HEK293 (cell line): ENCODE results near the gene PPP2R2D.

Experiments
- CTCF ChIA-PET: fragments of 350-600 bp; formaldehyde crosslinking; extraction: SDS; loops from one replicate; lab custom pipeline; 2021; ENCODE audit warnings: antibody characterized with exemption; lab: Yijun Ruan, JAX
- POLR2A ChIA-PET: fragments of 300-600 bp; formaldehyde crosslinking; extraction: SDS; loops from one replicate; lab custom pipeline; 2020; ENCODE audit warnings: antibody characterized with exemption, inconsistent platforms; lab: Yijun Ruan, JAX
- H3K27ac ChIP-seq: fragments of 200-500 bp; sonication (Bioruptor generic); 2 replicates; pipeline ENCODE4 v1.5.1; 2014; ENCODE audit warnings: low read depth, low read length, control low read depth, inconsistent platforms; ENCODE audit errors: extremely low read depth
- H3K36me3 ChIP-seq, 2 experiments: fragments of 200-500 bp in 1 of 2; sonication (Bioruptor generic) in 1 of 2; 1 replicate in 1 of 2; 2 replicates in 1 of 2; pipeline ENCODE4 v1.5.1; 2014 to 2017; ENCODE audit warnings: inconsistent platforms in 2 of 2, low read length in 2 of 2; ENCODE audit not compliant: control insufficient read depth in 2 of 2, insufficient read depth in 1 of 2
- H3K4me1 ChIP-seq: fragments of 200-500 bp; sonication (Bioruptor generic); 2 replicates; pipeline ENCODE4 v1.5.1; 2014; ENCODE audit warnings: mild to moderate bottlenecking, low read length, inconsistent platforms; ENCODE audit not compliant: control insufficient read depth, insufficient read depth
- H3K4me3 ChIP-seq: 2 replicates; pipeline ENCODE4 v1.5.1; 2011; ENCODE audit warnings: low read depth, mild to moderate bottlenecking, control low read depth, low read length, moderate library complexity
- H3K9me3 ChIP-seq: fragments of 200-500 bp; sonication (Bioruptor generic); 2 replicates; pipeline ENCODE4 v1.5.1; 2014; ENCODE audit warnings: low read depth, low read length, inconsistent platforms; ENCODE audit not compliant: control insufficient read depth, insufficient read depth
- KLF1 ChIP-seq: fragments of 450-650 bp; formaldehyde crosslinking; IDR thresholded peaks from 2 replicates; pipeline ENCODE4 v1.5.1; 2016; ENCODE audit warnings: missing biosample characterization, missing genetic modification characterization
- KLF7 ChIP-seq: fragments of 450-650 bp; formaldehyde crosslinking; IDR thresholded peaks from 2 replicates; pipeline ENCODE4 v1.5.1; 2016; ENCODE audit warnings: missing biosample characterization, missing genetic modification characterization, borderline replicate concordance
- OSR2 ChIP-seq: fragments of 450-650 bp; formaldehyde crosslinking; IDR thresholded peaks from 2 replicates; pipeline ENCODE4 v1.5.1; 2016; ENCODE audit warnings: missing biosample characterization, missing genetic modification characterization
- SCRT2 ChIP-seq: fragments of 450-650 bp; formaldehyde crosslinking; IDR thresholded peaks from 2 replicates; pipeline ENCODE4 v1.5.1; 2016; ENCODE audit warnings: missing biosample characterization, missing genetic modification characterization
- SP2 ChIP-seq: fragments of 450-650 bp; formaldehyde crosslinking; IDR thresholded peaks from 2 replicates; pipeline ENCODE4 v1.5.1; 2016; ENCODE audit warnings: missing biosample characterization, missing genetic modification characterization
- TCF7L2 ChIP-seq: IDR thresholded peaks from 2 replicates; pipeline ENCODE4 v1.6.1; 2011; ENCODE audit warnings: low read depth, mild to moderate bottlenecking, inconsistent platforms, low read length, moderate library complexity, borderline replicate concordance
- WT1 ChIP-seq: fragments of 450-650 bp; formaldehyde crosslinking; IDR thresholded peaks from 2 replicates; pipeline ENCODE4 v1.5.1; 2016; ENCODE audit warnings: missing biosample characterization, missing genetic modification characterization
- ZBTB1 ChIP-seq: fragments of 450-650 bp; formaldehyde crosslinking; IDR thresholded peaks from 2 replicates; pipeline ENCODE4 v1.5.1; 2016; ENCODE audit warnings: missing biosample characterization, missing genetic modification characterization
- ZBTB21 ChIP-seq: fragments of 450-650 bp; formaldehyde crosslinking; IDR thresholded peaks from 2 replicates; pipeline ENCODE4 v1.5.1; 2017; ENCODE audit warnings: missing biosample characterization, missing genetic modification characterization
- ZFP69B ChIP-seq: fragments of 450-650 bp; formaldehyde crosslinking; IDR thresholded peaks from 2 replicates; pipeline ENCODE4 v1.5.1; 2016; ENCODE audit warnings: missing biosample characterization, missing genetic modification characterization
- ZIC2 ChIP-seq: fragments of 450-650 bp; formaldehyde crosslinking; IDR thresholded peaks from 2 replicates; pipeline ENCODE4 v1.5.1; 2016; ENCODE audit warnings: missing biosample characterization, missing genetic modification characterization
- ZNF10 ChIP-seq: fragments of 450-650 bp; formaldehyde crosslinking; IDR thresholded peaks from 2 replicates; pipeline ENCODE4 v1.5.1; 2017; ENCODE audit warnings: missing biosample characterization, missing genetic modification characterization
- ZNF133 ChIP-seq: fragments of 450-650 bp; formaldehyde crosslinking; IDR thresholded peaks from 2 replicates; pipeline ENCODE4 v1.5.1; 2016; ENCODE audit warnings: missing biosample characterization, missing genetic modification characterization
- ZNF2 ChIP-seq: fragments of 450-650 bp; formaldehyde crosslinking; IDR thresholded peaks from 2 replicates; pipeline ENCODE4 v1.5.1; 2016; ENCODE audit warnings: missing biosample characterization, missing genetic modification characterization
- ZNF214 ChIP-seq: fragments of 450-650 bp; formaldehyde crosslinking; IDR thresholded peaks from 2 replicates; pipeline ENCODE4 v1.5.1; 2017; ENCODE audit warnings: missing biosample characterization, mild to moderate bottlenecking, missing genetic modification characterization, borderline replicate concordance
- ZNF221 ChIP-seq: fragments of 450-650 bp; formaldehyde crosslinking; IDR thresholded peaks from 2 replicates; pipeline ENCODE4 v1.5.1; 2017; ENCODE audit warnings: missing biosample characterization, missing genetic modification characterization, borderline replicate concordance
- ZNF223 ChIP-seq: fragments of 450-650 bp; formaldehyde crosslinking; IDR thresholded peaks from 2 replicates; pipeline ENCODE4 v1.5.1; 2016; ENCODE audit warnings: missing biosample characterization, missing genetic modification characterization
- ZNF335 ChIP-seq: fragments of 450-650 bp; formaldehyde crosslinking; conservative IDR thresholded peaks from 2 replicates; pipeline ENCODE4 v1.5.1; 2016; ENCODE audit warnings: missing biosample characterization, missing genetic modification characterization
- ZNF350 ChIP-seq: fragments of 450-650 bp; formaldehyde crosslinking; IDR thresholded peaks from 2 replicates; pipeline ENCODE4 v1.5.0; 2017; ENCODE audit warnings: missing biosample characterization, mild to moderate bottlenecking, missing genetic modification characterization
- ZNF423 ChIP-seq: fragments of 450-650 bp; formaldehyde crosslinking; IDR thresholded peaks from 2 replicates; pipeline ENCODE4 v1.5.1; 2016; ENCODE audit warnings: missing biosample characterization, missing genetic modification characterization
- ZNF560 ChIP-seq: fragments of 450-650 bp; formaldehyde crosslinking; IDR thresholded peaks from 2 replicates; pipeline ENCODE4 v1.5.1; 2017; ENCODE audit warnings: missing biosample characterization, missing genetic modification characterization, borderline replicate concordance
- ZNF561 ChIP-seq: fragments of 450-650 bp; IDR thresholded peaks from 2 replicates; pipeline ENCODE4 v1.5.1; 2018; ENCODE audit warnings: missing biosample characterization, missing genetic modification characterization, borderline replicate concordance
- ZNF654 ChIP-seq: fragments of 450-650 bp; formaldehyde crosslinking; IDR thresholded peaks from 2 replicates; pipeline ENCODE4 v1.5.1; 2016; ENCODE audit warnings: low read depth, missing biosample characterization, missing genetic modification characterization
- ZNF701 ChIP-seq: fragments of 450-650 bp; formaldehyde crosslinking; IDR thresholded peaks from 2 replicates; pipeline ENCODE4 v1.5.1; 2016; ENCODE audit warnings: missing biosample characterization, missing genetic modification characterization
- ZNF777 ChIP-seq: fragments of 450-650 bp; formaldehyde crosslinking; IDR thresholded peaks from 2 replicates; pipeline ENCODE4 v1.5.1; 2017; ENCODE audit warnings: missing biosample characterization, missing genetic modification characterization, borderline replicate concordance
- ZNF792 ChIP-seq: fragments of 450-650 bp; formaldehyde crosslinking; IDR thresholded peaks from 2 replicates; pipeline ENCODE4 v1.5.1; 2016; ENCODE audit warnings: missing biosample characterization, missing genetic modification characterization
- TF ChIP-seq, protein P1 (sequence below): fragments of 450-650 bp; formaldehyde crosslinking; IDR thresholded peaks from 2 replicates; pipeline ENCODE4 v1.5.1; 2016; ENCODE audit warnings: missing biosample characterization, missing genetic modification characterization
- TF ChIP-seq, protein P2 (sequence below): fragments of 450-650 bp; formaldehyde crosslinking; IDR thresholded peaks from 2 replicates; pipeline ENCODE4 v1.5.0; 2017; ENCODE audit warnings: missing biosample characterization, missing genetic modification characterization, borderline replicate concordance
- TF ChIP-seq, protein P3 (sequence below): fragments of 450-650 bp; formaldehyde crosslinking; IDR thresholded peaks from 2 replicates; pipeline ENCODE4 v1.5.1; 2017; ENCODE audit warnings: missing biosample characterization, missing genetic modification characterization
- TF ChIP-seq, protein P4 (sequence below): fragments of 450-650 bp; formaldehyde crosslinking; IDR thresholded peaks from 2 replicates; pipeline ENCODE4 v1.5.1; 2016; ENCODE audit warnings: missing biosample characterization, missing genetic modification characterization

Gene PPP2R2D

DNA sequence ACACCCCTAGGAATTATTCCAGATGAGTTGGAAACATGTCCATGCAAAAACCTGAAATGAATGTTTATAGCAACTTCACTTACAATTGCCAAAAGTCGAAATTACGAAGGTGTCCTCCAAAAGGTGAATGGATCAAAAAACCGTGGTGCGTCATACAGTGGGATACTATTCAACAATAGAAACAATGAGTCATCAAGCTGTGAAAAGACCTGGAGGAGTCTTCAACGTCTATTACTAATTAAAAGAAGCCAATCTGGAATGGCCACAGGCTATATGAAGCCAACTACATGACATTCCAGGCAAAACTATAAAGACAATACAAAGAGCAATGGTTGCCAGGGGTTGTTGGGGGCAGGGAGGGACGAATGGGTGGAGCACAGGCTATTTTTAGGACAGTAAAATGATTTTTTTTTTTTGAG is 12.6 kb upstream of the PPP2R2D start:
- ChIA-PET POLR2A (interaction anchor here (0.9 kb wide), 1 partner anchor 12 kb away, joined by 4 read pairs; no protein-coding TSS in a partner anchor), CTCF (interaction anchor here (1.1 to 1.4 kb wide), 2 partner anchors 59 to 135 kb away, joined by 5 to 6 read pairs; no protein-coding TSS in a partner anchor)
- no peaks in the 10 kb centered on the region for H3K36me3 ChIP-seq
- TF ChIP-seq ZNF350 (tag by site-specific recombination) (no peak), SCRT2 (no peak), KLF7 (tag by site-specific recombination) (no peak), TCF7L2 (no peak), ZNF10 (tag by site-specific recombination) (no peak), ZFP69B (tag by site-specific recombination) (no peak), ZBTB21 (tag by site-specific recombination) (no peak), ZNF335 (tag by site-specific recombination) (no peak), ZNF221 (tag by site-specific recombination) (no peak), ZNF223 (tag by site-specific recombination) (no peak), ZNF214 (tag by site-specific recombination) (no peak), WT1 (tag by site-specific recombination) (no peak), ZNF701 (tag by site-specific recombination) (no peak), ZIC2 (tag by site-specific recombination) (no peak), ZNF654 (no peak), ZNF2 (tag by site-specific recombination) (no peak), OSR2 (no peak)
- TF ChIP-seq, protein P1, sequence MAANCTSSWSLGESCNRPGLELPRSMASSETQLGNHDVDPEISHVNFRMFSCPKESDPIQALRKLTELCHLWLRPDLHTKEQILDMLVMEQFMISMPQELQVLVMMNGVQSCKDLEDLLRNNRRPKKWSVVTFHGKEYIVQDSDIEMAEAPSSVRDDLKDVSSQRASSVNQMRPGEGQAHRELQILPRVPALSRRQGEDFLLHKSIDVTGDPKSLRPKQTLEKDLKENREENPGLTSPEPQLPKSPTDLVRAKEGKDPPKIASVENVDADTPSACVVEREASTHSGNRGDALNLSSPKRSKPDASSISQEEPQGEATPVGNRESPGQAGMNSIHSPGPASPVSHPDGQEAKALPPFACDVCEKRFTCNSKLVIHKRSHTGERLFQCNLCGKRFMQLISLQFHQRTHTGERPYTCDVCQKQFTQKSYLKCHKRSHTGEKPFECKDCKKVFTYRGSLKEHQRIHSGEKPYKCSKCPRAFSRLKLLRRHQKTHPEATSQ (tag by site-specific recombination) = no peak
- TF ChIP-seq, protein P2, sequence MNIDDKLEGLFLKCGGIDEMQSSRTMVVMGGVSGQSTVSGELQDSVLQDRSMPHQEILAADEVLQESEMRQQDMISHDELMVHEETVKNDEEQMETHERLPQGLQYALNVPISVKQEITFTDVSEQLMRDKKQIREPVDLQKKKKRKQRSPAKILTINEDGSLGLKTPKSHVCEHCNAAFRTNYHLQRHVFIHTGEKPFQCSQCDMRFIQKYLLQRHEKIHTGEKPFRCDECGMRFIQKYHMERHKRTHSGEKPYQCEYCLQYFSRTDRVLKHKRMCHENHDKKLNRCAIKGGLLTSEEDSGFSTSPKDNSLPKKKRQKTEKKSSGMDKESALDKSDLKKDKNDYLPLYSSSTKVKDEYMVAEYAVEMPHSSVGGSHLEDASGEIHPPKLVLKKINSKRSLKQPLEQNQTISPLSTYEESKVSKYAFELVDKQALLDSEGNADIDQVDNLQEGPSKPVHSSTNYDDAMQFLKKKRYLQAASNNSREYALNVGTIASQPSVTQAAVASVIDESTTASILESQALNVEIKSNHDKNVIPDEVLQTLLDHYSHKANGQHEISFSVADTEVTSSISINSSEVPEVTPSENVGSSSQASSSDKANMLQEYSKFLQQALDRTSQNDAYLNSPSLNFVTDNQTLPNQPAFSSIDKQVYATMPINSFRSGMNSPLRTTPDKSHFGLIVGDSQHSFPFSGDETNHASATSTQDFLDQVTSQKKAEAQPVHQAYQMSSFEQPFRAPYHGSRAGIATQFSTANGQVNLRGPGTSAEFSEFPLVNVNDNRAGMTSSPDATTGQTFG (tag by site-specific recombination) = no peak
- H3K27ac ChIP-seq = no peak overlapping the region
- H3K4me3 ChIP-seq = no peak overlapping the region
- no peaks in the 10 kb centered on the region for H3K4me1 ChIP-seq
- no peaks in the 10 kb centered on the region for H3K9me3 ChIP-seq

DNA sequence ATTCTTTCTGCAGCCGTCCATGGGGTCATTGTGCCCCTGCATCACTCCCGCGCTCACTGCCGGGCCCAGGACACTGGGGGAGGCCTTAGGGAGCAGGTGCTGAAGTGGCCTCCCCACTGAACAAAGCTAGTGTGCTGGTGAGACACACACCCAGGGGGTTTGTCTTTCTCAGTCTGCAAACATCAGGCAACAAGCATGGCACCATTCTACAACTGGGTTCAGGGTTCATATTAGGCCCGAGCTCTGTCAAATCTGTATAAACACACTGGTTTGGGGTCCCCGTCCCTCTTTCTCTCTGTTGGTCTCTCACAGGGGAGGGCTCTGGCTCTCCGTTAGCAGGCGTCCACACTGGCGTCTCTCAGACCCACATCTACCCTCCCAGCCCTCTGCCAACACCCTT is 11.1 kb upstream of the PPP2R2D start:
- Histone ChIP-seq H3K4me3 (no peak overlapping the region), H3K4me1 (no peaks in the 10 kb centered on the region), H3K9me3 (no peaks in the 10 kb centered on the region), H3K27ac (no peak overlapping the region), H3K36me3 (no peaks in the 10 kb centered on the region)
- POLR2A ChIA-PET = interaction anchor here (0.6 kb wide), 1 partner anchor 1873 kb away, joined by 3 read pairs; no protein-coding TSS in a partner anchor
- CTCF ChIA-PET = interaction anchor here (1.0 kb wide), 1 partner anchor 10 kb away, joined by 3 read pairs; no protein-coding TSS in a partner anchor
- TF ChIP-seq ZNF792 (tag by site-specific recombination) (no peak), ZNF133 (tag by site-specific recombination) (no peak), ZNF560 (tag by site-specific recombination) (no peak), ZBTB1 (tag by site-specific recombination) (no peak), ZNF423 (tag by site-specific recombination) (no peak), SP2 (tag by site-specific recombination) (no peak), ZNF561 (tag by site-specific recombination) (no peak), ZNF777 (tag by site-specific recombination) (no peak), KLF1 (no peak)
- TF ChIP-seq, protein P3, sequence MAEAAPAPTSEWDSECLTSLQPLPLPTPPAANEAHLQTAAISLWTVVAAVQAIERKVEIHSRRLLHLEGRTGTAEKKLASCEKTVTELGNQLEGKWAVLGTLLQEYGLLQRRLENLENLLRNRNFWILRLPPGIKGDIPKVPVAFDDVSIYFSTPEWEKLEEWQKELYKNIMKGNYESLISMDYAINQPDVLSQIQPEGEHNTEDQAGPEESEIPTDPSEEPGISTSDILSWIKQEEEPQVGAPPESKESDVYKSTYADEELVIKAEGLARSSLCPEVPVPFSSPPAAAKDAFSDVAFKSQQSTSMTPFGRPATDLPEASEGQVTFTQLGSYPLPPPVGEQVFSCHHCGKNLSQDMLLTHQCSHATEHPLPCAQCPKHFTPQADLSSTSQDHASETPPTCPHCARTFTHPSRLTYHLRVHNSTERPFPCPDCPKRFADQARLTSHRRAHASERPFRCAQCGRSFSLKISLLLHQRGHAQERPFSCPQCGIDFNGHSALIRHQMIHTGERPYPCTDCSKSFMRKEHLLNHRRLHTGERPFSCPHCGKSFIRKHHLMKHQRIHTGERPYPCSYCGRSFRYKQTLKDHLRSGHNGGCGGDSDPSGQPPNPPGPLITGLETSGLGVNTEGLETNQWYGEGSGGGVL = no peak
- TF ChIP-seq, protein P4, sequence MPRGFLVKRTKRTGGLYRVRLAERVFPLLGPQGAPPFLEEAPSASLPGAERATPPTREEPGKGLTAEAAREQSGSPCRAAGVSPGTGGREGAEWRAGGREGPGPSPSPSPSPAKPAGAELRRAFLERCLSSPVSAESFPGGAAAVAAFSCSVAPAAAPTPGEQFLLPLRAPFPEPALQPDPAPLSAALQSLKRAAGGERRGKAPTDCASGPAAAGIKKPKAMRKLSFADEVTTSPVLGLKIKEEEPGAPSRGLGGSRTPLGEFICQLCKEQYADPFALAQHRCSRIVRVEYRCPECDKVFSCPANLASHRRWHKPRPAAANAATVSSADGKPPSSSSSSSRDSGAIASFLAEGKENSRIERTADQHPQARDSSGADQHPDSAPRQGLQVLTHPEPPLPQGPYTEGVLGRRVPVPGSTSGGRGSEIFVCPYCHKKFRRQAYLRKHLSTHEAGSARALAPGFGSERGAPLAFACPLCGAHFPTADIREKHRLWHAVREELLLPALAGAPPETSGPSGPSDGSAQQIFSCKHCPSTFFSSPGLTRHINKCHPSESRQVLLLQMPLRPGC (tag by site-specific recombination) = no peak
